Measurements from ENCODE around the gene MMP11. TPM values are rescaled to one million over a fixed set of nuclear protein-coding genes. Genes with fewer than 3 reads are reported as not detected.

The MMP11 gene
- polyA plus RNA-seq, 1 donor = 12.7 TPM

- H3K36me3 ChIP-seq (ENCODE audit: control insufficient read depth, insufficient read depth, low read length) = no peaks in the 10 kb centered on the region
These were observed 367 bp upstream of the MMP11 start for GRCh38 chr22:23772315-23772648.

DNA sequence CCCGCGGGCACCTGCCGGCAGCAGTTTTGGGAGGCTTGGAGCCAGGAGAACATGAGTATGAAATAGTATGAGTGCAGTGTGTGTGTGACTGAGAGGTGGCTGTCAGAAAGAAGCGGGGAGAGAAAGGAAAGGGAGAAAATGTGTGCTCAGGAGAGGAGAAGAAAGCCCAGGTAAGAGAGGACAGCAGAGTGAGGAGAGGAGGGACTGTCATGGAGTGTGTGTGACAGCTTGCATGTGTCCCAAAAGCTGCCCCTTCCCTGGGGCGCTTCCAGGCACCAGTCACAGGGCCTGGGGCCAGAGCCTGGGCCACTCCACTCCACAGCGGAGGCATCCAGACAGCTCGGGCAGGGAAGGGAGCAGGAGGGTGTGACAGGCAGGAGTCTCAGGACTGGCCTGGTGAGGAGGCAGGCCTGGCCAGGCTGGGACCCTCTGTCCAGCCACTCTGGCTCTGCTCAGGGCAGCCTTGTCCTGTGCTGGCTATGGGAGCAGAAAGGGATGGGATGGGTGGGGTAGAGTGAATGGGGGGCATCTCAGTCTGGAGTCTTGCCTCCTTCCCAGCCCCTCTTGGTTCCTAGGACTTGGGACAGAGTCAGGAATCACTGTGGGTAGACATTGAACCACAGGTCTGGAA, 949 bp downstream of the MMP11 start:
- Histone ChIP-seq H3K27me3 (ENCODE audit: control insufficient read depth, insufficient read depth, low read length) (peaks cover 2% of the 10 kb centered on the region), H3K36me3 (ENCODE audit: control insufficient read depth, insufficient read depth, low read length) (no peaks in the 10 kb centered on the region), H3K4me3 (ENCODE audit: low read length) (peak overlapping the region; percentile 41), H3K4me1 (ENCODE audit: control insufficient read depth, insufficient read depth, low read length) (peaks cover 46% of the 10 kb centered on the region), H3K27ac (ENCODE audit: low read length) (no peak overlapping the region), H3K9me3 (ENCODE audit: control insufficient read depth, low read depth, low read length) (no peaks in the 10 kb centered on the region)
- WGBS (ENCODE audit: insufficient coverage, low lambda C conversion rate) = 42% methylated on average over 4 of the region's 7 CpGs
- DNase-seq = no peak

More at GRCh38 chr22:23772315-23772648, 367 bp upstream of the MMP11 start:
- WGBS (ENCODE audit: insufficient coverage, low lambda C conversion rate) = no CpG with 5 or more reads among the region's 6 CpGs
- peak overlapping the region; percentile 33 for H3K4me3 ChIP-seq (ENCODE audit: low read length)
- H3K9me3 ChIP-seq (ENCODE audit: control insufficient read depth, low read depth, low read length) = no peaks in the 10 kb centered on the region
- H3K27ac ChIP-seq (ENCODE audit: low read length) = no peak overlapping the region
- peaks cover 36% of the 10 kb centered on the region for H3K4me1 ChIP-seq (ENCODE audit: control insufficient read depth, insufficient read depth, low read length)
- DNase-seq = no peak
- peaks cover 2% of the 10 kb centered on the region for H3K27me3 ChIP-seq (ENCODE audit: control insufficient read depth, insufficient read depth, low read length)

- Histone ChIP-seq H3K9me3 (ENCODE audit: control insufficient read depth, low read depth, low read length) (no peaks in the 10 kb centered on the region), H3K4me3 (ENCODE audit: low read length) (no peak overlapping the region), H3K27me3 (ENCODE audit: control insufficient read depth, insufficient read depth, low read length) (peaks cover 2% of the 10 kb centered on the region), H3K36me3 (ENCODE audit: control insufficient read depth, insufficient read depth, low read length) (no peaks in the 10 kb centered on the region), H3K4me1 (ENCODE audit: control insufficient read depth, insufficient read depth, low read length) (peaks cover 46% of the 10 kb centered on the region), H3K27ac (ENCODE audit: low read length) (no peak overlapping the region)
- no CpG with 5 or more reads among the region's 12 CpGs for WGBS (ENCODE audit: insufficient coverage, low lambda C conversion rate)
- no peak for DNase-seq
These were observed 1.7 kb downstream of the MMP11 start for GRCh38 chr22:23774114-23774921.

DNA sequence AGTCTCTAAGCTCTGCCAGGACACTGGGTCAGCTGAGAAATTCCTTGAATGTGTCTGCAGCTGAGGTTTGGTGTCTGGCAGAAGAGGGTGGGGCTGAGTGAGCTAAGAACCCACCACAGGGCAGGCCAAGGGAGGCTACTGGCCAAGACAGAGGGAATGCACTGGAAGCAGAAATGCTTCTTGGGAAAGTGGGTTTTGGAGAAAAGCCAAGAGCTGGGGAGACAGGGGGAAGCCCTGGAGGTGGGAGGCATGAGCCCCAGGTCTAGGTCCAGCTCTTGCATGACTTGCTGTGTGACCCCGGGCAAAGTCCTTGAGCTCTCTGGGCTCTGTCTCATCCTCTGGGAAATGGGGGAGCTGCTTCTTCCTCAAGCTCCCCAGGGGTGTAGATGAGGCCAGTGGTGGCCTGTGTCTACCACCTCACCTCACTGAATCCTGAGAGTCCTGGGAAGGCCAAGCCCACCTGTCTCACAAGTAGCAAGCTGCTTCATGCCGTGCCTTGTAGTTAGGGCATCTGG, 2.3 kb downstream of the MMP11 start:
- no CpG with 5 or more reads among the region's 2 CpGs for WGBS (ENCODE audit: insufficient coverage, low lambda C conversion rate)
- Histone ChIP-seq H3K9me3 (ENCODE audit: control insufficient read depth, low read depth, low read length) (no peaks in the 10 kb centered on the region), H3K27ac (ENCODE audit: low read length) (no peak overlapping the region), H3K4me3 (ENCODE audit: low read length) (no peak overlapping the region), H3K36me3 (ENCODE audit: control insufficient read depth, insufficient read depth, low read length) (no peaks in the 10 kb centered on the region), H3K27me3 (ENCODE audit: control insufficient read depth, insufficient read depth, low read length) (peaks cover 2% of the 10 kb centered on the region), H3K4me1 (ENCODE audit: control insufficient read depth, insufficient read depth, low read length) (peaks cover 43% of the 10 kb centered on the region)
- no peak for DNase-seq

- Histone ChIP-seq H3K36me3 (ENCODE audit: control insufficient read depth, insufficient read depth, low read length) (no peaks in the 10 kb centered on the region), H3K4me3 (ENCODE audit: low read length) (no peak overlapping the region), H3K9me3 (ENCODE audit: control insufficient read depth, low read depth, low read length) (no peaks in the 10 kb centered on the region), H3K27me3 (ENCODE audit: control insufficient read depth, insufficient read depth, low read length) (peaks cover 2% of the 10 kb centered on the region), H3K4me1 (ENCODE audit: control insufficient read depth, insufficient read depth, low read length) (peaks cover 48% of the 10 kb centered on the region), H3K27ac (ENCODE audit: low read length) (no peak overlapping the region)
- no peak for DNase-seq
- WGBS (ENCODE audit: insufficient coverage, low lambda C conversion rate) = no CpG with 5 or more reads among the region's 3 CpGs
These were observed 3.2 kb downstream of the MMP11 start for GRCh38 chr22:23775779-23776375.

- no peak overlapping the region for H3K4me3 ChIP-seq (ENCODE audit: low read length)
- peak overlapping the region; percentile 2 for H3K27ac ChIP-seq (ENCODE audit: low read length)
- peaks cover 2% of the 10 kb centered on the region for H3K27me3 ChIP-seq (ENCODE audit: control insufficient read depth, insufficient read depth, low read length)
- no peaks in the 10 kb centered on the region for H3K36me3 ChIP-seq (ENCODE audit: control insufficient read depth, insufficient read depth, low read length)
- peaks cover 63% of the 10 kb centered on the region for H3K4me1 ChIP-seq (ENCODE audit: control insufficient read depth, insufficient read depth, low read length)
- no peak for DNase-seq
- no peaks in the 10 kb centered on the region for H3K9me3 ChIP-seq (ENCODE audit: control insufficient read depth, low read depth, low read length)
- WGBS (ENCODE audit: insufficient coverage, low lambda C conversion rate) = 100% methylated on average over 1 of the region's 11 CpGs
These were observed 5.3 kb downstream of the MMP11 start for GRCh38 chr22:23777776-23778576.

- H3K4me3 ChIP-seq (ENCODE audit: low read length) = no peak overlapping the region
- H3K27me3 ChIP-seq (ENCODE audit: control insufficient read depth, insufficient read depth, low read length) = no peaks in the 10 kb centered on the region
- H3K9me3 ChIP-seq (ENCODE audit: control insufficient read depth, low read depth, low read length) = no peaks in the 10 kb centered on the region
- H3K27ac ChIP-seq (ENCODE audit: low read length) = peak overlapping the region; percentile 44
- WGBS (ENCODE audit: insufficient coverage, low lambda C conversion rate) = no CpG with 5 or more reads among the region's 3 CpGs
- DNase-seq = peak; percentile 69 to 75
- H3K4me1 ChIP-seq (ENCODE audit: control insufficient read depth, insufficient read depth, low read length) = peaks cover 63% of the 10 kb centered on the region
- no peaks in the 10 kb centered on the region for H3K36me3 ChIP-seq (ENCODE audit: control insufficient read depth, insufficient read depth, low read length)
These were observed 5.9 kb downstream of the MMP11 start for GRCh38 chr22:23778577-23778900.

GRCh38 chr22:23779083-23779482, 6.4 kb downstream of the MMP11 start:
- DNase-seq = no peak
- Histone ChIP-seq H3K4me3 (ENCODE audit: low read length) (no peak overlapping the region), H3K36me3 (ENCODE audit: control insufficient read depth, insufficient read depth, low read length) (no peaks in the 10 kb centered on the region), H3K4me1 (ENCODE audit: control insufficient read depth, insufficient read depth, low read length) (peaks cover 63% of the 10 kb centered on the region), H3K9me3 (ENCODE audit: control insufficient read depth, low read depth, low read length) (no peaks in the 10 kb centered on the region), H3K27me3 (ENCODE audit: control insufficient read depth, insufficient read depth, low read length) (no peaks in the 10 kb centered on the region), H3K27ac (ENCODE audit: low read length) (peak overlapping the region; percentile 44)
- WGBS (ENCODE audit: insufficient coverage, low lambda C conversion rate) = no CpG with 5 or more reads among the region's 16 CpGs

GRCh38 chr22:23779731-23780130, 7.1 kb downstream of the MMP11 start:
- no CpG with 5 or more reads among the region's 5 CpGs for WGBS (ENCODE audit: insufficient coverage, low lambda C conversion rate)
- no peak for DNase-seq
- H3K27me3 ChIP-seq (ENCODE audit: control insufficient read depth, insufficient read depth, low read length) = no peaks in the 10 kb centered on the region
- H3K9me3 ChIP-seq (ENCODE audit: control insufficient read depth, low read depth, low read length) = no peaks in the 10 kb centered on the region
- H3K4me1 ChIP-seq (ENCODE audit: control insufficient read depth, insufficient read depth, low read length) = peaks cover 63% of the 10 kb centered on the region
- no peak overlapping the region for H3K27ac ChIP-seq (ENCODE audit: low read length)
- no peak overlapping the region for H3K4me3 ChIP-seq (ENCODE audit: low read length)
- no peaks in the 10 kb centered on the region for H3K36me3 ChIP-seq (ENCODE audit: control insufficient read depth, insufficient read depth, low read length)

- H3K36me3 ChIP-seq (ENCODE audit: control insufficient read depth, insufficient read depth, low read length) = no peaks in the 10 kb centered on the region
- 80% methylated on average over 1 of the region's 20 CpGs for WGBS (ENCODE audit: insufficient coverage, low lambda C conversion rate)
- H3K9me3 ChIP-seq (ENCODE audit: control insufficient read depth, low read depth, low read length) = no peaks in the 10 kb centered on the region
- H3K4me1 ChIP-seq (ENCODE audit: control insufficient read depth, insufficient read depth, low read length) = peaks cover 57% of the 10 kb centered on the region
- DNase-seq = no peak
- H3K27me3 ChIP-seq (ENCODE audit: control insufficient read depth, insufficient read depth, low read length) = no peaks in the 10 kb centered on the region
- no peak overlapping the region for H3K27ac ChIP-seq (ENCODE audit: low read length)
- no peak overlapping the region for H3K4me3 ChIP-seq (ENCODE audit: low read length)
These were observed 7.6 kb downstream of the MMP11 start for GRCh38 chr22:23780146-23780748.

Data from large intestine (tissue), 3 donors.